Ecto neural progenitor cell (in vitro differentiated cells): ENCODE data around the gene AGAP3.

ENCODE experiments used
- DNase-seq: peaks from one replicate; pipeline ENCODE4 v3.0.0-alpha.2; 2018; ENCODE audit warnings: low spot score

AGAP3 gene

DNA sequence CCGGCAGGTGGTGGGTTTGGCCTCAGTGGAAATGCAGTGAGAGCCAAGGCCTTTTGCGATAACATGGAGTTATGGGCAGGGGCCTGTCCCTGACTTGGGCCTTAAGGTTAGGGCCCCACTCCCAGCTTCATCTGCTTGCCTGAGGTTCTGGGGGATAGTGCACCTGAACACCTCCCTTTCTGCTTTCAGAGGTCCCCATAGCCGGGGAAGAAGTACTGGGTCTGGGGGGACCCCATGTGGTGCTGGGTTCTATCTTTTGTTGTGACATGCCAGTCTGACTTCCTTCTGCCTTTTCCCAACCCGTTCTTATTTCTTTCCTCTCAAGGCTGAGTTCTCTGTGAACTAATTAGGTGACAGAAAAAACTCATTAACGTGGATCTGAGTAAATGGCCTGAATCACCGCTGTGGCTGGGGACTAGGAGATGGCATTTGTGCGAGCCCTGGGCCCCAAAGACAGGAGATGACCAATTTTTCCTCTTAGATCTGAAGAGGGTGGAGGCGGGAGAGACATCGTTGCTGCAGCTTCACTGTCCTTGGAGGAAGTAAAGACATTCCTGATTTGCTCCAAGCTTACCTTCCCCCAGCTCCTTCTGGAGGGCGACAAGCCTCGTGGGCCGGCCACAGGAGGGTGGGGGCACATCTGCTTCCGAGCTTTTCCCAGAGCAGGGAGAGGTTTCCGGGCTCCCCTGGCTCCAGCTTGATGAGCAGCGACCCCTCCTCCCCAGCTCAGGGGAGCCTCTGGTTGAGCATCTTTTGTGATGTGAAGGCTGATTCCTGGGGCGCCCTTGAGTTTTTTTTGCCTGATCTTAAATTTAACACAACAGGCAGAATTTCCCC, 2.0 kb downstream of the AGAP3 start:
- DNase-seq: no peak

GRCh38 chr7:151088856-151089699, 2.8 kb downstream of the AGAP3 start:
- peak; percentile 78 for DNase-seq

- DNase-seq: no peak
These were observed 3.8 kb downstream of the AGAP3 start for GRCh38 chr7:151089893-151090730.

DNA sequence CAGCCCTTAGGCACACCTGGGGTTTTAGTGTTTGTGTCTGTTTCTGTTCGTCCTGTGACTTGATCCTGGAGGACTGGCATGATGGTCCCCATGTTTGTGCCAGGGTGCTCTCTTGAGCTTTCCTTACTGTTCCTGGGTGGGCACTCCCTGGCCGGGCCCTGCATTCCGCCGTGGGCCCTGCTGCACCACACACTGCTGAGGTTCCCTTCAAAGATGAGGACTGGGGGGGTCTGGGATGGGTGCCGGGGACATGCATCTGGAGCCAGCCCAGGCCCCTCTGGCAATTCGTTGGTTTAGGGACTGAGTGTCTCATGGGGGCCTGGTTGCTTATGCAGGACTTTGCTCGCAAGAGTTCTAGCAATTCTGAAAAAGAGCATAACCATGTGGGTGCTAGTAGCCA, 4.7 kb downstream of the AGAP3 start:
- DNase-seq: no peak

GRCh38 chr7:151091431-151091830, 5.2 kb downstream of the AGAP3 start:
- no peak for DNase-seq

DNA sequence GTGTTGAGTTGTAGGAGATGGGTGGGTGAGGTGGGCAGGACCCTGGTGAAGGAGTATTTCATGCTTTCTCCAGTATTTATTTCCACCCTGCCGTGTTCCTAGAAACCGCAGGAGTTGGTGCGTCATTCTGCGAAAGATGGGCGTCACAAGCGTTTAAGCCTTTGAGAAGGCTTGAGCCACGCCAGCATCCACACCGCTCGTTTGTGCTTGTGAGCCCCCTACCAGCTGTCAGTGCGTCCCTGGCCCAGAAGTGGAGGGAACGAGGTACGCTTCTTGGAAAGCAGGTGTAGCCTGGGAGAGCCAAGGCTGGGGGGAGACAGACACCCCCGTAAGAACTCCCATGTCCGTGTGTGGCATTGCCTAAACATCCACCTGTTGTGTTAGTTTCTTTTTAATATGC, 5.7 kb downstream of the AGAP3 start:
- no peak for DNase-seq

GRCh38 chr7:151093748-151094147, 7.5 kb downstream of the AGAP3 start:
- no peak for DNase-seq

- no peak for DNase-seq
These were observed 8.4 kb downstream of the AGAP3 start for GRCh38 chr7:151094675-151095074.

- no peak for DNase-seq
These were observed 9.0 kb downstream of the AGAP3 start for GRCh38 chr7:151095123-151095797.

GRCh38 chr7:151095828-151096475, 9.7 kb downstream of the AGAP3 start:
- DNase-seq: no peak

DNA sequence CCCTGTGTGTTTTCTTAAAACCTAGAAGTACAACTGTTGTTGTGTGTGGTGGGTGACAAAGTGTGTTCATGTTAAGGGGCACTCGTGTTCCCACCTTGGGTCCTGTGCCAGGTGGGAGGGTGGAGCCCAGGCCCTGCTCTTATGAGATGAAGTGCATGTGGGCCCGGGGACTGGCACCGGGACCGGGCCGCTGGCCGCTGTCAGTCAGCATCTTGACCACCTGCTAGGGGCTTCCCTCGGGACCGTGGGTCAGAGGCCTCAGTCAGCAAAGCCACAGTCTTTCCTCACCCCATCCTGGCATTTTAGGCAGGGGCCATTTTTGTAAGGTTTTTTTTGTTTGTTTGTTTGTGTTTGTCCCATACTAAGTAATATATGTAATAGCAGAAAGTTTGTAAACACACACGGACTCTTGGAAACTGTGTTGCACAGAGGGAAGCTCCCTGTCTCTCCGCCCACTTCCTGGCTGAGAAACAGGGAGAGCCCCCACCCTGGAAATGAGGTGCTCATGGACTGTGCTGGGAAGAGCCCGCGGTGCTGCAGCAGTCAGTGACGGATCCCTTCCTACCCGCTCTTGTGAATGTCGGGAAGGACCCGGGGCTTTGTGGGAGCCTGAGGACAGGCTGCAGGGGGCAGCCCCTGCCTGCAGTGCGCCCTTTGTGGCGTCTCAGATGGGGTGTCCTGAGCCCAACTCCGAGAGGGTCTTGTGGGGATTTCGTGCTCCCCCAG, 13.4 kb downstream of the AGAP3 start:
- no peak for DNase-seq

DNA sequence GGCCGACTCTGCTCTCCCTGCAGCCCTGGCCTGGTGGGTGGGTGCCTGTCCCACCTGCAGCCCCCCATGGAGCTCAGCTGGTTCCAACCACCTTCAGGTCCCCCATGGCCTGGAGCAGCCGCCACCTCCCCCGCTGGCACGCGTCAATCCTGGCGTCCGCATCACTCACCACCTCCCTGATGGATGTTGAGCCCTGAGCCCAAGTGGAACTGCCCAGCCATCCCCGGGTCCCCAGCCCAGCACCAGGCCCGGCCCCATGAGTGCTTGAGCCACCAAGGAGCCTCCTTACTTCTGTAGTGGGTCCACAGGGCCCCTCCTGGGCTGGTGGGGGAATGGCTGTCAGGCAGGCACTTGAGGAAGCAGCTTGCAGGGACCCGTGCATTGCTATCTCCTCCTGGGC, 14.6 kb downstream of the AGAP3 start:
- DNase-seq: no peak

DNA sequence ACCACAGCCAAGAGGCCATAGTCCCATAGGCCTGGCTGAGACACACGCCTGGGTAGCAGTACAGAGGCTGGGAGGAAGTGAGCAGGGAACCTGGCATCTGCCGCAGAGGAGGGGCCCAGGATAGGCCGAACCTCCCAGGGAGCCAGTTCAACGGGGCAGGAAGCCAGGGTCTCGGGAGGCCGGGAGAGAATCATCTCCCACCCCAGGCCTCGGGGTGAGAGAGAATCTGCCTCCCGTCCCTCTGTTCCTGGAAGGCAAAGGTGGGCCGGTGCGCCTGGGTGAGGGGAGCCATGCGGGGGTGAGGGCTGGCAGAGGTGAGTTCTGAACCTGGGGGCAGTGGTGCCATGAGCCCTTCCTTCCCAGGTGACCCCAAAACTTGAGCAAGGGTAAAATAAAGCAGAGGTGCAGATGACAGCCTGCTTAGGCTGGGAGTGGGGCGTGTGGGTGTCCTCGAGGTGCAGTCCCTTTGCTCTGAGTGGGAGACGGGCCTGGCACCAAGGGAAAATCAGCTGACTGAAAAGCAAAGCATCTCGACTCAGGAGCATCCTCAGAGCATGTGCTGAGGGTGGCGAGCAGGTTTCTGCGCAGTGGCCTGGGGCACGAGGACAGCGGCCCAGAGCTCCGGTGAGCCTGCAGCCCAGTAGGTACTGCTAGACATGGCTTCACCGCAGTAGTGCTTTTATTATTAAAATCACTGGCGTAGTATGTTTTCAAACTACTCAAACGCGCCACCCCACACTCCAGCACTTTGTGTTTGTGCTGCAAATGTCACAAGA, 15.5 kb downstream of the AGAP3 start:
- no peak for DNase-seq

DNA sequence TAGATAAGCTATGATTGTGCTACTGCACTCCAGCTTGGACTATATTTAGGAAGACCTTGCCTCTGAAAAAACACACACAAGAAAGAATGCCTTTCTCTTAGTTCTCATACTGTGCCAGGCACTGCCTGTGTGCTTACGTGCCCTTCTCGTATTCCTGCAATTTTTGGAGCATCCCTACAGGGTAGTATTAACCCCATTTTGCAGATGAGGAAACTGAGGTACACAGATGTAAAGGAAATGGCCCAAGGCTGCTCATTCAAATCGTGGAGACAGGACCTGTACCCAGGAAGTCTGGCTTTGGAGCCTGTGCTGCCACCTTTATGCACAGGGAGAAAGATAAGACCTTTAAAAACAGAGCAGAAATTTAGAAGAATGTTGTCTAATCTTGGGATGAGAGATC, 16.7 kb downstream of the AGAP3 start:
- no peak for DNase-seq

DNA sequence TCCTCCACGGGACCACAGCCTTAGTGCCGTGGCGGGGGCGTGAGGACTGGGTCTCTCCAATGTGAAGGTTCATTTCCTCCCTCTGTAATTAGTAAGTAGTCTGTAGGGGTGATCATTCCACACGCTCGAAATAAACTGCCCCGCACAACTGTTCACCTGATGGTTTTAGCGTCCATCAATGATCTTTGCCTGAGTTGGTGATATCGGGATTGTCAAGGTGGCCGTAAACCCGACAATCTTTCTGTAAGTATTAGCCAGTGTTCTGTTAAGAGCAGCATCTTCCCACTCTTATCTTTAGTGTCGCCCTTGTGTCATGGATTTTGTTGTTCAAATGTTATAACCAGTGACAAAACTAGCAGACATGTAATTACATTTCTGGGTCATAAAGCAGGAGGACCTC, 17.7 kb downstream of the AGAP3 start:
- no peak for DNase-seq

GRCh38 chr7:151104411-151105235, 18.3 kb downstream of the AGAP3 start:
- no peak for DNase-seq

DNA sequence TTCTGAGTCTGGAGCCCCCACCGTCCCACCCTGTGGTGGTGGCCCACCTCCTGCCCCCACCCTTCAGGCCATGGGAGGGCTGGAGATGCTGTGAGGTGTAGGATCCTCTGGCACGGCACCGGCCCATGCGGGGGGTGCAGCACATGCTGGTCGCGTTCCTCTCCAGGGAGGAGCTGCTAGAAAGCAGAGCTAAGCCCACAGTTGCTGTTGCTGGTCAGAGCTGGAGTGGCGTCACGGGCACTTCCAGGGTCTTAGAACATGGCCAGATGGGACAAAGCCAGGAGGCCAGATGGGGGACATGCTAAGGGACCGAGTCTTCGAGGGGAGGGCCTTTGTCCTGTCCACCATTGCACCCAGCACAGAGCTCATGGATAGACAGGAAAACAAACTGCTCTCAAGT, 21.6 kb downstream of the AGAP3 start:
- DNase-seq: no peak

DNA sequence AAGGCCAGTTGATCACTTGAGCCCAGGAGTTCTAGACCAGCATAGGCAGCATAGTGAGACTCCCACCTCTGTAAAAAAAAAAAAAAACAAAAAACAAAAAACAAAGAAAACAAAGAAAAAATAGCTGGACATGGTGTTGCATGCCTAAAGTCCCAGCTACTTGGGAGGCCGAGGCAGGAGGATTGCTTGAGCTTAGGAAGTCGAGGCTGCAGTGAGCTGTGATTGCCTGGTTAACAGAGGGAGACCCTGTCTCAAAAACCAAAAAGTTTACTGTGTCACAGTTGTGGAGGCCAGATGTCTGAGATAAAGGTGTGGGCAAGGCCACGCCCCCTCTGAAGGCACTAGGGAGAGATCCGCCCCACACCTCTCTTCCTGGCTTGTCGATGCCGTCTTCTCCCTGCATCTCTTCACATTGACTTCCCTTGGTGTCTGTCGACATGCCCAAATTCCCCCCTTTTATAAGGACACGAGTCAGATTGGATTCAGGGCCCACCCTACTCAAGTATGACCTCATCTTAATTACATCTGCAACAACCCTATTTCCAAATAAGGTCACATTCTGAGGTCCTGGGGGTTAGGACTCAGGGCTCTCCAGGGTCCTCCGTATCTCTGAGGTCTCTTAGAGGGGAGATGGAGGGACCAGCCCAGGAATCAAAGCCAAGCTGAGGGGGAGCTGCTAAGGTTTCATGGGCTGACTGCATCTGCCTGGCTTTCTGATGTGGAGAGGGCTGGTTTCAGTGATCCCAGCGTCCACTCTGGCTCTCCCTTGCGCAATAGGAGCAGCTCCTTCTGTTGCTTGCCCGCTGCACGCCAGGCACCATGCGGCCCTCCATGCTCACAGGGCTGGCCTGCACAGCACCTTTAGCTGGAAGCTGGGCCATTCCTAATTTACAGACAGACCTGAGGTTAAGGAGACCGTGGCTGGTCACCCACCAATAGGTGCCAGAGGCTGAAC, 23.1 kb downstream of the AGAP3 start:
- no peak for DNase-seq
